PFSK-1 (cell line): ENCODE data around the gene ONECUT3.

Experiments used
- FOXP2 ChIP-seq: optimal IDR thresholded peaks from 2 replicates; pipeline ENCODE3; 2011; ENCODE audit warnings: borderline replicate concordance, control low read depth, inconsistent platforms; ENCODE audit not compliant: insufficient read depth; ENCODE audit errors: extremely low read length, extremely low read depth
- POLR2AphosphoS5 ChIP-seq: IDR thresholded peaks from 2 replicates; pipeline ENCODE4 v1.6.1; 2012; ENCODE audit warnings: low read depth, mild to moderate bottlenecking, control low read depth, low read length, moderate library complexity
- SIN3A ChIP-seq: IDR thresholded peaks from 2 replicates; pipeline ENCODE4 v1.6.1; 2012; ENCODE audit warnings: mild to moderate bottlenecking, low read length, moderate library complexity, borderline replicate concordance; ENCODE audit not compliant: insufficient read depth
- TAF1 ChIP-seq: IDR thresholded peaks from 2 replicates; pipeline ENCODE4 v1.6.1; 2012; ENCODE audit warnings: low read length, control low read depth, borderline replicate concordance; ENCODE audit not compliant: insufficient read depth
- TF ChIP-seq, protein P1 (sequence below), 2 experiments: IDR thresholded peaks; 2 replicates each; pipeline versions ENCODE4 v1.6.1 to v1.8.0; 2011 to 2012; ENCODE audit warnings: low read depth in 2 of 2, low read length in 2 of 2, control low read depth in 1 of 2, inconsistent platforms in 1 of 2, mild to moderate bottlenecking in 1 of 2, moderate library complexity in 1 of 2; ENCODE audit not compliant: insufficient read depth in 1 of 2

DNA sequence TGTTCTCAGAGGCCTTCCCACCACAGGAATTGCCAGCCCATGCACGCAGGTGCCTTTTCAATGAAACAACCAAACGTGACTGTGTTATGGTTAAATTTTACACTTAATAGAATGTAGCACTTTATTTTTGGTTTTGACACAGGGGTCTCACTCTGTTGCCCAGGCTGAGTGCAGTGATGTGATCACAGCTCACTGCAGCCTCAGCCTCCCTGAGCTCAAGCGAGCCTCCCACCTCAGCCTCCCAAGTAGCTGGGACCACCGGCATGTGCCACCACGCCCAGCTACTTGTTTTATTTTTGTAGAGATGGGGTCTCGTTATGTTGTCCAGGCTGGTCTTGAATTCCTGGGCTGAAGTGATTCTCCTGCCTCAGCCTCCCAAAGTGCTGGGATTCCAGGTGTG, 51.6 kb downstream of the ONECUT3 start:
- TF ChIP-seq SIN3A (no peak), POLR2AphosphoS5 (no peak), TAF1 (no peak), FOXP2 (no peak)
- TF ChIP-seq, protein P1, sequence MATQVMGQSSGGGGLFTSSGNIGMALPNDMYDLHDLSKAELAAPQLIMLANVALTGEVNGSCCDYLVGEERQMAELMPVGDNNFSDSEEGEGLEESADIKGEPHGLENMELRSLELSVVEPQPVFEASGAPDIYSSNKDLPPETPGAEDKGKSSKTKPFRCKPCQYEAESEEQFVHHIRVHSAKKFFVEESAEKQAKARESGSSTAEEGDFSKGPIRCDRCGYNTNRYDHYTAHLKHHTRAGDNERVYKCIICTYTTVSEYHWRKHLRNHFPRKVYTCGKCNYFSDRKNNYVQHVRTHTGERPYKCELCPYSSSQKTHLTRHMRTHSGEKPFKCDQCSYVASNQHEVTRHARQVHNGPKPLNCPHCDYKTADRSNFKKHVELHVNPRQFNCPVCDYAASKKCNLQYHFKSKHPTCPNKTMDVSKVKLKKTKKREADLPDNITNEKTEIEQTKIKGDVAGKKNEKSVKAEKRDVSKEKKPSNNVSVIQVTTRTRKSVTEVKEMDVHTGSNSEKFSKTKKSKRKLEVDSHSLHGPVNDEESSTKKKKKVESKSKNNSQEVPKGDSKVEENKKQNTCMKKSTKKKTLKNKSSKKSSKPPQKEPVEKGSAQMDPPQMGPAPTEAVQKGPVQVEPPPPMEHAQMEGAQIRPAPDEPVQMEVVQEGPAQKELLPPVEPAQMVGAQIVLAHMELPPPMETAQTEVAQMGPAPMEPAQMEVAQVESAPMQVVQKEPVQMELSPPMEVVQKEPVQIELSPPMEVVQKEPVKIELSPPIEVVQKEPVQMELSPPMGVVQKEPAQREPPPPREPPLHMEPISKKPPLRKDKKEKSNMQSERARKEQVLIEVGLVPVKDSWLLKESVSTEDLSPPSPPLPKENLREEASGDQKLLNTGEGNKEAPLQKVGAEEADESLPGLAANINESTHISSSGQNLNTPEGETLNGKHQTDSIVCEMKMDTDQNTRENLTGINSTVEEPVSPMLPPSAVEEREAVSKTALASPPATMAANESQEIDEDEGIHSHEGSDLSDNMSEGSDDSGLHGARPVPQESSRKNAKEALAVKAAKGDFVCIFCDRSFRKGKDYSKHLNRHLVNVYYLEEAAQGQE (IDR thresholded peaks at IDR 0.05; ENCODE audit: insufficient read depth in 1 of 2, low read depth in 2 of 2, low read length in 2 of 2): no peak
